NCI-H1105 treated with DMSO at 0.1 percent for 48 hours (cell line): ENCODE data around the gene JAKMIP2.
"Not testable (repeated sequence)": the region's sequence is repeated elsewhere in the genome, so short reads cannot be mapped to it uniquely, and the experiment has no call there.

Experiments used
- DNase-seq: peaks from one replicate; lab custom pipeline; 2025; lab: John Stamatoyannopoulos, UW

JAKMIP2 gene

GRCh38 chr5:147557876-147558745 is 224.4 kb downstream of the JAKMIP2 start:
- no peak for DNase-seq

- no peak for DNase-seq
Observed at GRCh38 chr5:147555176-147555575, 227.4 kb downstream of the JAKMIP2 start.

GRCh38 chr5:147554261-147554817 is 228.2 kb downstream of the JAKMIP2 start:
- no peak for DNase-seq

GRCh38 chr5:147553817-147554216 is 228.7 kb downstream of the JAKMIP2 start:
- DNase-seq: not testable (repeated sequence)

- no peak for DNase-seq
Observed at GRCh38 chr5:147552897-147553296, 229.6 kb downstream of the JAKMIP2 start.

DNA sequence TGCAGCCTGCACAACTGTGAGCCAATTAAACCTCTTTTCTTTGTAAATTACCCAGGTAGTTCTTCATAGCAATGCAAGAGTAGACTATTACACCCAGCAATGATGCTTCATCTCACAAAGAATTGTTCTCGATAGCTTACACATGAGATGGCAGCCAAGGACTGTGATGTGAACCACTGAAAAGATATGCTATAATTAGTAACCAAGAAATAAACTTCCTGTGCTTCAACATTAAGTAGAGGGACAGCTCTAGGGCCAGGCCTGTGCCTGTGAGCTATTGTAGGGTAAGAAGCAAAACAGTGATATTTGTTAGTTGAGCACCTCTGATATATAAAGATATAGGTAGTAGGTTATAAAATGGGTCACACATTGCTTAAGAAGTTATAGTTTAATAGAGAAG is 230.9 kb downstream of the JAKMIP2 start:
- DNase-seq: no peak

DNA sequence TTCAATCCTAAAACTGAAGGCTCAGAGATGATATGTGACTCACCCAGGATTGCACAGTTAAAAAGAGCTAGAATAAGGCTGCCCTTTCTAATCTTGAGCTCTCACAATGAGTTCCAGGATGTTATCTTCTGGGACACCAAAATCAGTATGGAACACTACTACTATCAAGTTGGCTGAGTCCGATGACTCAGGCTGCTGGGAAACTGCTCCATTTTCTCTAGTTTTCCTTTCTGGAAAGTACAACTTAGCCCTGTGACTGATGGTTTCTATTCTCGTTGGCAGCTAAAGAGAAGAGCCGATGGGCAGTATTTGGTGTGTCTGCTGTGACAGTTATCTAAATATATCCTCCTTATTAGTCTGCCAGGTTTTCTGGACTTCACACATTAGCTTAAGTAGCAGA is 234.8 kb downstream of the JAKMIP2 start:
- DNase-seq: no peak

DNA sequence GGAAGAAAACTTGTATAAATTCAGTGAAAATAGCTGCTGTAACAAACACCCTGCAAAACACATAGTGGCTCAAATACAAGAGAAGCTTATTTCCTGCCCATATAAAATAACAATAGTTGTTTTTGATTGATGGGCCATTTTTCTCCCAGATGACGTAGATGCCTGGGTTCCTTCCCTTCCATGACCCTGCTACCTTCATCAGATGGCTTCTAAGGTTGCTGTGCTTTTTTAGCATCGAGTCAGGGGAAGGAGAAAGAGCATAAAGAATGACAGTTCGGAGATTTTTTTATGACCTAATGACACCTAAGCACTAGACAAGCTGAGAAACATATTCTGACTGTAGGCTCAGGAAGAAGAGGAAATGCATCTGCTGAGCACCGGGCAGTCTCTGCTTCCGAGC is 238.0 kb downstream of the JAKMIP2 start:
- DNase-seq: no peak

- DNase-seq: no peak
Observed at GRCh38 chr5:147539053-147539452, 243.5 kb downstream of the JAKMIP2 start.

DNA sequence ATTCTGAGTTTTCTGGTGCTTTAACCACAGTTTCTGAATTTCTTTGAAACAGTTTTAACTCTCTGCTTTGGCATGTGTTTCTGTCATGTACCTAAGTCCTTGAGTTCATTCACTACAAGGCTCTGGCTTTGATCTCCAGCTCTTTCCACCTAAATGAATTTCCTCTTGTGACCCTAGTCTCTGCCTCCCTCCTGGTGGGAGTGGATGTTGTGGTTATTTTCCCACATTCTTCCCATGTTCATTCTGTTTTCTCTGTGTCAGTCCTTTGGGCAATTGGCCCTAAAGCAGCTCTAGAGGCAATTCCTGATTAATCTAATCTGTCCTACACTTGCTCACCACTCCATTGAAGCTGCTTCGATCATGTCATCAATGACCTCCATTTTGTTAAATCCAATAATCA is 244.3 kb downstream of the JAKMIP2 start:
- no peak for DNase-seq
